Loucy (cell line): Measurements from ENCODE around the gene ZRANB1.

Experiments used
- EZH2phosphoT487 ChIP-seq: fragments of 200-600 bp; IDR thresholded peaks from 2 replicates; pipeline ENCODE4 v1.6.1; 2018; ENCODE audit warnings: antibody characterized with exemption, mild to moderate bottlenecking, moderate library complexity, borderline replicate concordance
- TF ChIP-seq, protein P1 (sequence below): fragments of 200-600 bp; sonication (generic); conservative IDR thresholded peaks from 2 replicates; pipeline ENCODE4 v1.5.1; 2014; ENCODE audit warnings: mild to moderate bottlenecking, antibody characterized with exemption, low read length

DNA sequence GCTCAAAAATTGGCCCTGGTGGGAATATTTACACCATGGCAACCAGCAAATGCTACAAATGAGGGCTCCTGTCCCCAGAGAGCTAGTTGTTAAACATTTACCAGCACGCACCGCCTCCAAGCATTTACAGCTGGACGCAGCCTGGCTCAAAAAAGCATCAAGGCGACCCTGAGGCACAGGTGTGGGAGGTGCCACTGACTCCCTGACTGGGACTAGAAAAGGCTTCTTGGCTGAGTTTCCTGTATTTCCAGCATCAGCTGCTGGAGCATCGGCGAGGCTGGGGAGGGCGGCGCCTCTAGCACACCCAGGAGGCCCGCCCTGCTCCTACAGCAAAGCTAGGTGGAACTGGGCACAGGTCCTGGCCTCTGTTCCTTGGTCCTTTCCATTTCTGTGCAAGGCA lies 43.5 kb upstream of the ZRANB1 start:
- TF ChIP-seq, protein P1, sequence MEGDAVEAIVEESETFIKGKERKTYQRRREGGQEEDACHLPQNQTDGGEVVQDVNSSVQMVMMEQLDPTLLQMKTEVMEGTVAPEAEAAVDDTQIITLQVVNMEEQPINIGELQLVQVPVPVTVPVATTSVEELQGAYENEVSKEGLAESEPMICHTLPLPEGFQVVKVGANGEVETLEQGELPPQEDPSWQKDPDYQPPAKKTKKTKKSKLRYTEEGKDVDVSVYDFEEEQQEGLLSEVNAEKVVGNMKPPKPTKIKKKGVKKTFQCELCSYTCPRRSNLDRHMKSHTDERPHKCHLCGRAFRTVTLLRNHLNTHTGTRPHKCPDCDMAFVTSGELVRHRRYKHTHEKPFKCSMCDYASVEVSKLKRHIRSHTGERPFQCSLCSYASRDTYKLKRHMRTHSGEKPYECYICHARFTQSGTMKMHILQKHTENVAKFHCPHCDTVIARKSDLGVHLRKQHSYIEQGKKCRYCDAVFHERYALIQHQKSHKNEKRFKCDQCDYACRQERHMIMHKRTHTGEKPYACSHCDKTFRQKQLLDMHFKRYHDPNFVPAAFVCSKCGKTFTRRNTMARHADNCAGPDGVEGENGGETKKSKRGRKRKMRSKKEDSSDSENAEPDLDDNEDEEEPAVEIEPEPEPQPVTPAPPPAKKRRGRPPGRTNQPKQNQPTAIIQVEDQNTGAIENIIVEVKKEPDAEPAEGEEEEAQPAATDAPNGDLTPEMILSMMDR, result no peak
- no peak for TF ChIP-seq EZH2phosphoT487
